OCI-LY1 (cell line): ENCODE measurements around the gene BRD3OS.

ENCODE experiments used
- H2AFZ ChIP-seq: fragments of 200-600 bp; sonication (generic), shearing (Covaris generic); 2 replicates; pipeline ENCODE4 v1.6.0; 2014; ENCODE audit warnings: antibody characterized with exemption, mild to moderate bottlenecking, low read length
- H3F3A ChIP-seq: fragments of 200-600 bp; sonication (generic), shearing (Covaris generic); 2 replicates; pipeline ENCODE4 v1.6.0; 2014; ENCODE audit warnings: mild to moderate bottlenecking, antibody characterized with exemption, low read length, moderate library complexity; ENCODE audit not compliant: insufficient read depth
- H3K27ac ChIP-seq: fragments of 200-600 bp; sonication (generic); 2 replicates; pipeline ENCODE4 v1.5.1; 2014; ENCODE audit warnings: low read length, mixed run types, mild to moderate bottlenecking, low read depth; ENCODE audit not compliant: poor library complexity, severe bottlenecking
- H3K27me3 ChIP-seq: fragments of 200-600 bp; sonication (generic); 2 replicates; pipeline ENCODE4 v1.6.0; 2014; ENCODE audit warnings: antibody characterized with exemption, mild to moderate bottlenecking, low read length, moderate library complexity; ENCODE audit not compliant: insufficient read depth
- H3K36me3 ChIP-seq: fragments of 200-600 bp; sonication (generic); 2 replicates; pipeline ENCODE4 v1.6.1; 2014; ENCODE audit warnings: mild to moderate bottlenecking, antibody characterized with exemption, low read length, moderate library complexity, mixed read lengths; ENCODE audit not compliant: insufficient read depth
- H3K4me1 ChIP-seq: fragments of 200-600 bp; sonication (generic); 2 replicates; pipeline ENCODE4 v1.5.1; 2014; ENCODE audit warnings: mild to moderate bottlenecking, low read length, moderate library complexity; ENCODE audit not compliant: insufficient read depth, severe bottlenecking
- H3K4me2 ChIP-seq: fragments of 200-600 bp; sonication (generic), shearing (Covaris generic); 2 replicates; pipeline ENCODE4 v1.6.1; 2014; ENCODE audit warnings: low read length
- H3K4me3 ChIP-seq: fragments of 200-600 bp; sonication (generic); 2 replicates; pipeline ENCODE4 v1.5.1; 2014; ENCODE audit warnings: low read length, low read depth, mild to moderate bottlenecking, mixed read lengths; ENCODE audit not compliant: poor library complexity, severe bottlenecking
- H3K79me2 ChIP-seq: fragments of 200-600 bp; shearing (Covaris generic); 2 replicates; pipeline ENCODE4 v1.6.1; 2016; ENCODE audit warnings: mixed run types, low read length, mixed read lengths; ENCODE audit not compliant: insufficient read depth
- H3K9ac ChIP-seq: fragments of 200-600 bp; sonication (generic), shearing (Covaris generic); 2 replicates; pipeline ENCODE4 v1.6.1; 2014; ENCODE audit warnings: mild to moderate bottlenecking, low read length, mixed read lengths
- H3K9me2 ChIP-seq: fragments of 200-600 bp; sonication (generic), shearing (Covaris generic); 2 replicates; pipeline ENCODE4 v1.6.1; 2014; ENCODE audit warnings: low read depth, mild to moderate bottlenecking, low read length, mixed read lengths
- H3K9me3 ChIP-seq: fragments of 200-600 bp; shearing (Covaris generic); 2 replicates; pipeline ENCODE4 v1.6.1; 2014; ENCODE audit warnings: low read length, mixed read lengths
- H4K20me1 ChIP-seq: fragments of 200-600 bp; sonication (generic), shearing (Covaris generic); 2 replicates; pipeline ENCODE4 v1.6.0; 2016; ENCODE audit warnings: mild to moderate bottlenecking, low read length; ENCODE audit not compliant: insufficient read depth
- CTCF ChIP-seq: fragments of 200-600 bp; sonication (generic), shearing (Covaris generic); IDR thresholded peaks from 2 replicates; pipeline ENCODE4 v1.5.1; 2017; ENCODE audit warnings: mild to moderate bottlenecking, antibody characterized with exemption, low read length, moderate library complexity, mixed read lengths
- EZH2 ChIP-seq: fragments of 200-600 bp; sonication (generic), shearing (Covaris generic); IDR thresholded peaks from 2 replicates; pipeline ENCODE4 v1.8.0; 2017; ENCODE audit warnings: borderline replicate concordance, mixed run types, mild to moderate bottlenecking, antibody characterized with exemption, low read length, moderate library complexity, mixed read lengths

The BRD3OS gene

GRCh38 chr9:134057307-134057657 lies 32.0 kb downstream of the BRD3OS start:
- Histone ChIP-seq H3K4me3 (no peak overlapping the region), H3K9me2 (no peaks in the 10 kb centered on the region), H3K4me1 (no peaks in the 10 kb centered on the region), H4K20me1 (no peaks in the 10 kb centered on the region), H3F3A (no peaks in the 10 kb centered on the region), H3K27me3 (no peaks in the 10 kb centered on the region; the same call in none of the 2 replicates), H3K9me3 (no peaks in the 10 kb centered on the region), H3K27ac (no peak overlapping the region), H2AFZ (no peak overlapping the region), H3K9ac (no peak overlapping the region), H3K36me3 (no peaks in the 10 kb centered on the region), H3K79me2 (no peaks in the 10 kb centered on the region), H3K4me2 (no peak overlapping the region)
- TF ChIP-seq EZH2 (no peak), CTCF (no peak)

GRCh38 chr9:134057751-134058701 lies 32.7 kb downstream of the BRD3OS start:
- Histone ChIP-seq H3F3A (no peaks in the 10 kb centered on the region), H2AFZ (no peak overlapping the region), H3K4me1 (no peaks in the 10 kb centered on the region), H3K27me3 (peaks cover 4% of the 10 kb centered on the region), H3K79me2 (no peaks in the 10 kb centered on the region), H3K9ac (no peak overlapping the region), H3K9me3 (no peaks in the 10 kb centered on the region), H3K4me3 (no peak overlapping the region), H3K4me2 (no peak overlapping the region), H4K20me1 (no peaks in the 10 kb centered on the region), H3K27ac (no peak overlapping the region), H3K36me3 (no peaks in the 10 kb centered on the region), H3K9me2 (no peaks in the 10 kb centered on the region)
- TF ChIP-seq EZH2 (no peak), CTCF (no peak)

GRCh38 chr9:134058716-134059115 lies 33.4 kb downstream of the BRD3OS start:
- no peaks in the 10 kb centered on the region for H3K4me1 ChIP-seq
- no peaks in the 10 kb centered on the region for H3K36me3 ChIP-seq
- H3K9me2 ChIP-seq: no peaks in the 10 kb centered on the region
- peaks cover 4% of the 10 kb centered on the region for H3K27me3 ChIP-seq
- no peaks in the 10 kb centered on the region for H4K20me1 ChIP-seq
- H3K9me3 ChIP-seq: no peaks in the 10 kb centered on the region
- TF ChIP-seq EZH2 (no peak), CTCF (no peak)
- H2AFZ ChIP-seq: no peak overlapping the region
- no peak overlapping the region for H3K4me2 ChIP-seq
- no peak overlapping the region for H3K27ac ChIP-seq
- H3K9ac ChIP-seq: no peak overlapping the region
- H3F3A ChIP-seq: no peaks in the 10 kb centered on the region
- H3K79me2 ChIP-seq: no peaks in the 10 kb centered on the region
- no peak overlapping the region for H3K4me3 ChIP-seq
